Measurements from ENCODE around the gene RAB11FIP5. TPM values are rescaled to one million over a fixed set of nuclear protein-coding genes. Genes with fewer than 3 reads are reported as not detected.

Gene RAB11FIP5
- total and polyA plus RNA-seq, 9 of the 15 experiments (the other 6 are each of a cell fraction or from before 2014, with no cell fraction given) = 1.7 to 14.4 (median 6.4) TPM

DNA sequence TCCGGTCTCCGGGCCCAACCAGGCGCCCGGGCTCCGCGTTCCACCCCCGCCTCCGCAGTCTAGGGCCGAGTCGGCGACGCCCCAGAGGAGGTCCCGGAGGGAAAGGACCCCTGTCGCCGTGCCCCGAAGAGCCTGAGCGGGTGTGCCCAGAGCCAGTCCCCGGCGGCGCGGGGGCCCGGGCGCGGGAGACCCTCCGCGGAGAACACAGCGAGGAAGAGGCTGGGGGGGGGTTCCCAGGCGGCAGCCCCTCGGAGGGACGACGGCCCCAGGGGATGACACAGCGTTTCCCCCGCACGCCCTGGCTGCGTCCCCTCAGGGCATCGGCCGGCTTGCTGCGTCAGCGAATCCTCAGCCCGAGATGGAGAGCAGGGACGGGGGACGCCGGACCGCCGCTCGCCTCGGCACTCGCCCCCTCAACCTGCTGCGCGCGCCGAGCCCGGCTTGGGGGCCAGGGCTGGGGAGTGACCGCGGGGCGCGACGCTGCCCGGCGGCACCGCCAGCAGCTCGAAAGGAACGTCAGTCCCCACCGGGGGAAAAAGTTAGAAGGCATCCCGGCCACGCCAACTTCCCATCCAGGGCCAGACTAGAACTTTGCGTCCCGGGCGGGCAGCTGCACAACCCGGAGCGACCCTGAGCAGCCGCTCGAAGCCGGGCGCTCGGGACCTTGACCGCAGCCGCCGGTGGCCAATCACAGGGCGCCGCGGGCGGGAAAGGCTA, 41.9 kb downstream of the RAB11FIP5 start (continued):
- TF ChIP-seq, protein P1, sequence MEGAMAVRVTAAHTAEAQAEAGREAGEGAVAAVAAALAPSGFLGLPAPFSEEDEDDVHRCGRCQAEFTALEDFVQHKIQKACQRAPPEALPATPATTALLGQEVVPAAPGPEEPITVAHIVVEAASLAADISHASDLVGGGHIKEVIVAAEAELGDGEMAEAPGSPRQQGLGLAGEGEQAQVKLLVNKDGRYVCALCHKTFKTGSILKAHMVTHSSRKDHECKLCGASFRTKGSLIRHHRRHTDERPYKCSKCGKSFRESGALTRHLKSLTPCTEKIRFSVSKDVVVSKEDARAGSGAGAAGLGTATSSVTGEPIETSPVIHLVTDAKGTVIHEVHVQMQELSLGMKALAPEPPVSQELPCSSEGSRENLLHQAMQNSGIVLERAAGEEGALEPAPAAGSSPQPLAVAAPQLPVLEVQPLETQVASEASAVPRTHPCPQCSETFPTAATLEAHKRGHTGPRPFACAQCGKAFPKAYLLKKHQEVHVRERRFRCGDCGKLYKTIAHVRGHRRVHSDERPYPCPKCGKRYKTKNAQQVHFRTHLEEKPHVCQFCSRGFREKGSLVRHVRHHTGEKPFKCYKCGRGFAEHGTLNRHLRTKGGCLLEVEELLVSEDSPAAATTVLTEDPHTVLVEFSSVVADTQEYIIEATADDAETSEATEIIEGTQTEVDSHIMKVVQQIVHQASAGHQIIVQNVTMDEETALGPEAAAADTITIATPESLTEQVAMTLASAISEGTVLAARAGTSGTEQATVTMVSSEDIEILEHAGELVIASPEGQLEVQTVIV (CRISPR knock-in tag; IDR thresholded peaks at IDR 0.05; ENCODE audit: borderline replicate concordance) = no peak
- TF ChIP-seq DPF2 (IDR thresholded peaks at IDR 0.05) (peak; percentile 41; the same call in 1 of the 2 replicates), ZBTB49 (CRISPR knock-in tag; IDR thresholded peaks at IDR 0.05; ENCODE audit: borderline replicate concordance) (no peak), KAT7 (CRISPR knock-in tag; IDR thresholded peaks at IDR 0.05; ENCODE audit: borderline replicate concordance) (peak; percentile 96; the same call in 1 of the 2 replicates), SRF (CRISPR knock-in tag; IDR thresholded peaks at IDR 0.05) (no peak), SMC3 (conservative IDR thresholded peaks at IDR 0.05; ENCODE audit: insufficient read depth, low read depth, low read length) (no peak), SUPT5H (IDR thresholded peaks at IDR 0.05) (0 out of 2 replicates have a peak, but pooled peaks have one; percentile 61), TFAP4 (CRISPR knock-in tag; IDR thresholded peaks at IDR 0.05; ENCODE audit: borderline replicate concordance) (no peak), NFE2 (IDR thresholded peaks at IDR 0.05; ENCODE audit: low read depth) (peak; percentile 84), MEIS2 (IDR thresholded peaks at IDR 0.05; ENCODE audit: partially characterized antibody) (no peak), GATAD2A (IDR thresholded peaks at IDR 0.05) (peak; percentile 75; the same call in 1 of the 2 replicates), MAFG (tag; conservative IDR thresholded peaks at IDR 0.05) (peak; percentile 85), ZC3H4 (CRISPR knock-in tag; IDR thresholded peaks at IDR 0.05; ENCODE audit: borderline replicate concordance) (peak; percentile 13; the same call in 1 of the 2 replicates), CHD4 (IDR thresholded peaks at IDR 0.05; ENCODE audit: insufficient read depth, insufficient replicate concordance, low read depth, low read length, poor library complexity, severe bottlenecking) (no peak)
- TF ChIP-seq, protein P2, sequence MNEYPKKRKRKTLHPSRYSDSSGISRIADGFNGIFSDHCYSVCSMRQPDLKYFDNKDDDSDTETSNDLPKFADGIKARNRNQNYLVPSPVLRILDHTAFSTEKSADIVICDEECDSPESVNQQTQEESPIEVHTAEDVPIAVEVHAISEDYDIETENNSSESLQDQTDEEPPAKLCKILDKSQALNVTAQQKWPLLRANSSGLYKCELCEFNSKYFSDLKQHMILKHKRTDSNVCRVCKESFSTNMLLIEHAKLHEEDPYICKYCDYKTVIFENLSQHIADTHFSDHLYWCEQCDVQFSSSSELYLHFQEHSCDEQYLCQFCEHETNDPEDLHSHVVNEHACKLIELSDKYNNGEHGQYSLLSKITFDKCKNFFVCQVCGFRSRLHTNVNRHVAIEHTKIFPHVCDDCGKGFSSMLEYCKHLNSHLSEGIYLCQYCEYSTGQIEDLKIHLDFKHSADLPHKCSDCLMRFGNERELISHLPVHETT (CRISPR knock-in tag; conservative IDR thresholded peaks at IDR 0.05 in 1 of 2, IDR thresholded peaks at IDR 0.05 in 1 of 2) = no peak
- TF ChIP-seq, protein P3, sequence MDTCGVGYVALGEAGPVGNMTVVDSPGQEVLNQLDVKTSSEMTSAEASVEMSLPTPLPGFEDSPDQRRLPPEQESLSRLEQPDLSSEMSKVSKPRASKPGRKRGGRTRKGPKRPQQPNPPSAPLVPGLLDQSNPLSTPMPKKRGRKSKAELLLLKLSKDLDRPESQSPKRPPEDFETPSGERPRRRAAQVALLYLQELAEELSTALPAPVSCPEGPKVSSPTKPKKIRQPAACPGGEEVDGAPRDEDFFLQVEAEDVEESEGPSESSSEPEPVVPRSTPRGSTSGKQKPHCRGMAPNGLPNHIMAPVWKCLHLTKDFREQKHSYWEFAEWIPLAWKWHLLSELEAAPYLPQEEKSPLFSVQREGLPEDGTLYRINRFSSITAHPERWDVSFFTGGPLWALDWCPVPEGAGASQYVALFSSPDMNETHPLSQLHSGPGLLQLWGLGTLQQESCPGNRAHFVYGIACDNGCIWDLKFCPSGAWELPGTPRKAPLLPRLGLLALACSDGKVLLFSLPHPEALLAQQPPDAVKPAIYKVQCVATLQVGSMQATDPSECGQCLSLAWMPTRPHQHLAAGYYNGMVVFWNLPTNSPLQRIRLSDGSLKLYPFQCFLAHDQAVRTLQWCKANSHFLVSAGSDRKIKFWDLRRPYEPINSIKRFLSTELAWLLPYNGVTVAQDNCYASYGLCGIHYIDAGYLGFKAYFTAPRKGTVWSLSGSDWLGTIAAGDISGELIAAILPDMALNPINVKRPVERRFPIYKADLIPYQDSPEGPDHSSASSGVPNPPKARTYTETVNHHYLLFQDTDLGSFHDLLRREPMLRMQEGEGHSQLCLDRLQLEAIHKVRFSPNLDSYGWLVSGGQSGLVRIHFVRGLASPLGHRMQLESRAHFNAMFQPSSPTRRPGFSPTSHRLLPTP (IDR thresholded peaks at IDR 0.05; ENCODE audit: borderline replicate concordance, extremely low read depth, insufficient read length) = no peak
